ENCODE data around the gene SYNGR4.

- peak; percentile 16 for TF ChIP-seq CTCF (IDR thresholded peaks at IDR 0.05; ENCODE audit: borderline replicate concordance, extremely low read depth, low read length, poor library complexity, severe bottlenecking)
- no peak for TF ChIP-seq EZH2 (IDR thresholded peaks at IDR 0.05; ENCODE audit: borderline replicate concordance, low read depth, low read length, severe bottlenecking)
Observed at GRCh38 chr19:48363810-48364597, at the start of gene SYNGR4, which contains the start of gene TMEM143.

Measured in DND-41 (cell line).